ENCODE data around the gene GPRIN3. TPM values are rescaled to one million over a fixed set of nuclear protein-coding genes. Genes with fewer than 3 reads are reported as not detected.
"Not testable (repeated sequence)": the region's sequence is repeated elsewhere in the genome, so short reads cannot be mapped to it uniquely, and the experiment has no call there.

The GPRIN3 gene
- polyA plus RNA-seq, 4 donors = 3.6 to 8.9 (median 6.5) TPM

DNA sequence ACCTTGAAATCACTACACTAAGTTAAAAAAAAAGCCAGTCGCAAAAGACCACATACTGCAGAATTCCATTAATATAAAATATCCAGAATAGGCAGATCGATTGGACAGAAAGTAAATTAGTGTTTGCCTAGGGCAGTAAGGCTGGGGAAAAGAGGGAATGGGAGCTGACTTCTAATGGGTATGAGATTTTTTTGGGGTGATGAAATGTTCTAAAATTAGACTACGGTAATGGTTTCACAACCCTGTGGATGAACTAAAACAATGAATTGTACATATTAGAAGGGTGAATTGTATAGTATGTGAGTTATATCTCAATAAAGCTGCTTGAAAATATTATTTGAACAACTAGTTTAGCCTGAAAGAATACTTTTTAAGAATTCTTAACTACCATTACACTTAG is 6.7 kb upstream of the GPRIN3 start:
- no peak for DNase-seq (ENCODE audit: low read depth in 4 of 4, low spot score in 3 of 4)

DNA sequence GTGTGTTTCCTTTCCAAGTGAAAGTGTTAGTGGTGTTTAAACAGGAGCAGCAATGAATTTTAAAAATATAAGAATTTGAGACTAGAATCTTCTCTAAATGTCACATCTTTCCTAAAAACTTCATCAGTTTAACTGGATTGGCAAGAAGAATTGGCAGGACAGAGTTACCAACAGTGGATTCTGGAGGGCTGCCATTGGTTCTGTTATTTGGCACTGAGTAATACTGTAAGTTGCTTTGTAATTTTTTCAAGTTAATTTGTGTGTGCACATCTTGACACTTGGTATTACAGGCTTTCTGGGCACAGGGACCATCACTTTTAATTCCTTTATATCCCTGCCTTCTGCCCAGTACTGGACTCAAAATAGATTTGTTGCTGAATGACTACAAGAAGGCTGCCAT is 4.5 kb upstream of the GPRIN3 start:
- no peak for DNase-seq (ENCODE audit: low read depth in 4 of 4, low spot score in 3 of 4)

DNA sequence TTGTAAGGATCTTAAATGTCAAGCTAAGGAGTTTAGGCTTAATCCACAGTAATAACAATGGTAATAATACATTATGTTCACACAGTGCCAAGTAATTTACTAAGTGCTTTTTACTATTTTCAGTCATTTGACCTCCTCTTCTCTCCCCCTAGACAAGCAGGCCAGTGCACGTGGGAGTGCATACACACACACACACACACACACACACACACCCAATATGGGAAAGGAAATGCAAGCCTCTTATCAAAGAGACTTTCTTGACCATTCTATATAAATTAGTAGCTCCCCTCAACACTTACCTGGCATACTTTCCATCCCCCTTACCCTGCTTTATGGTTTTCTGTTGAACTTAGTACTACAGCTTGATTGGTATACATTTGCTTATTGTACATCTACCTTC is 3.8 kb upstream of the GPRIN3 start:
- DNase-seq (ENCODE audit: low read depth in 4 of 4, low spot score in 3 of 4) = no peak

DNA sequence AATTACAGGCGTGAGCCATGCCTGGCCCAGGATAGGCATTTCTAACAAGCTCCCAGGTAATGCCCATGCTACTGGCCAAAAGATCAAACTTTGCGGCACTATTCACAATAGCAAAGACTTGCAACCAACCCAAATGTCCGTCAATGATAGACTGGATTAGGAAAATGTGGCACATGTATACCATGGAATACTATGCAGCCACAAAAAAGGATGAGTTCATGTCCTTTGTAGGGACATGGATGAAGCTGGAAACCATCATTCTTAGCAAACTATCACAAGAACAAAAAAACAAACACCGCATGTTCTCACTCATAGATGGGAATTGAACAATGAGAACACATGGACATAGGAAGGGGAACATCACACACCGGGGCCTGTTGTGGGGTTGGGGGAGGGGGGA is 1.6 kb upstream of the GPRIN3 start:
- DNase-seq (ENCODE audit: low read depth in 4 of 4, low spot score in 3 of 4) = not testable (repeated sequence)

DNA sequence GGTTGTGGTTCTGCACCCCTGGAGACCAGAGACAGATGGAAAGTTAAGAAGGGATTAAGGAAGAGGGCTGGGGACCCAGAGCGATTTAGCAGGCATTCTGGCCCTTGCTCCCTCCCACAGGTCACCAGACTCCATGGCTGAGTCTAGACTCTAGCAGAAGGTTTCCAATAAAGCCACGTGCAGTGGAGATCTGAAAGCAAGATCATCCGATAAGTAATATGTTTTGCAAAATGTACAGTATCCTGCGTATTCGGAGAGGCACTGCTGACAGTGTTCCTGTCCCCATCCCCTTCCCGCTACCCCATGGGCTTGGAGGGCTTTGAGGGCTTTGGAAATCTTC is 531 bp upstream of the GPRIN3 start:
- DNase-seq (ENCODE audit: low read depth in 4 of 4, low spot score in 3 of 4) = no peak

DNA sequence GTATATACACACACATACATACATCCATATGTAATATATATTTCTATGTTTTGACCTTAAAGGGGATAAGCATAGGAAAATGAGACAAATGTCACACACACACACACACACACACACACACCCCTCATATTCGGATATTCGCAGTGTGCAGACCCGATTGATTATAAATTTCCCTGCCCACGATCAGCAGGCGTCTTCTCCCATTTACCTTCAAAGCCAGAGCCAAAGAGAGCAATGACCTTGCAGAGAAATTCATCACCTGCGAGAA is 488 bp downstream of the GPRIN3 start:
- DNase-seq (ENCODE audit: low read depth in 4 of 4, low spot score in 3 of 4) = no peak

DNA sequence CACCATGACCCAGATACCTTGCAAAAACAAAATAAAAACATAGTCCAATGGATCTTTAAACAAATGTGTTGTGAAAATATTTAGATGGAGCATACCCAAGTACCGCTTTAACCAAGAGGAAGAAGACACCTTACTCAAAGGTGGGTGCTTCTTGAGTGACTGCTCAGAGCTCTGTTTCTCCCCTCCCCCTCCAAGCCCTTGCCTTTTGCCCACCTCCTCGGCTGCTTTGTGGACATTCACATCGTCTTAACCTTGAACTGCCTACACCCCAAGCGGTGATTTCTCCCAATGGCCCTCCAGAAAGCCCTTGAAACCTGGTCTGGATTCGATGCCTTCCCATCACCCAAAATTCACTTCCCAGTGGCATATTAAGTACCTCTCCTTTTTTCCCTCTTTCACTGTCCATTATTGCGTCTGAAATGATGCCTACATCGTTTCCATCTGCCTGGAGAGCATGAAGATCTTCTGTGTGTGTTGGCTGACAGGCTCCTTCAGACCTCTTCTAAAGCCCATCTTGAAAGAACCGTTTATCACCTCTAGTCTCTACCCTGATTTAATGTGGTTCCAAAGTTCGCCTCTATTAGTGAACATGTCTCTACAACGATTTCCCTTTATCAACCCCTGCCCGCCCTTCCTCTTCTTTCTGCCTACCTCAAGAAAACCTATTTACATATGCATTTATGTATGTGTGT is 968 bp downstream of the GPRIN3 start:
- DNase-seq (ENCODE audit: low read depth in 4 of 4, low spot score in 3 of 4) = no peak

DNA sequence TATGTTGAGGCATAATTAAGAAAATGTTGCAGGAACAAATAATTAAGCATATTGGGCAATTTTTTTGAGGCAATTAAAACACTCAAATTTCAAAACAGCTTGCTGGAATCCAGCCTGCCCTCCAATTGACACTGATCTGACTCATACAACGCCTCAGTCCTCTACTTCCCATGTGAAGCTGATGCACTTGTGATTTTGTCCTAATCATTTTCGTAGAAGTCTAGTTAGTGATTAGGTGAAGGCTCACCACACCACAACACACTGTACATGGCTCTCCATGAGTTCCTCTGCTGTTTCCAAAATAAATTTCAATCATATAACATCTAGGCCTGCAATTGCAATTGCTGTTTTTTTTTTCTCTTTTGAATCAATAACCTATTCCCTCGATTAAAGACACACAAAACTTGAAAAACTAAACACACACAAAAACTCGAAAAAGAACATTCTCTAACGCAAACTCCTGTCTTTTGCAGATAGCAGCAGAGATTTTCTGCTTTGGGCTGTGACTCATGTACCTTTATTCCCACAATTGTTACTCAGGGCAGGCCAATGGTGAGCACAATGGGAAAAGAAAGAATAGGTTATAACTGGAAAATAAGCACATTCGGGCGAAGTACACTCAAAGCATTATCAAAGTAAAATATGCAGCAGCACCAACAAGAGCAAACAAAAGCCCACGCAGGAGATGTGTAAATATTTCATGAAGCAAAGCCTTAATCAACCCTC is 1.7 kb downstream of the GPRIN3 start:
- no peak for DNase-seq (ENCODE audit: low read depth in 4 of 4, low spot score in 3 of 4)

DNA sequence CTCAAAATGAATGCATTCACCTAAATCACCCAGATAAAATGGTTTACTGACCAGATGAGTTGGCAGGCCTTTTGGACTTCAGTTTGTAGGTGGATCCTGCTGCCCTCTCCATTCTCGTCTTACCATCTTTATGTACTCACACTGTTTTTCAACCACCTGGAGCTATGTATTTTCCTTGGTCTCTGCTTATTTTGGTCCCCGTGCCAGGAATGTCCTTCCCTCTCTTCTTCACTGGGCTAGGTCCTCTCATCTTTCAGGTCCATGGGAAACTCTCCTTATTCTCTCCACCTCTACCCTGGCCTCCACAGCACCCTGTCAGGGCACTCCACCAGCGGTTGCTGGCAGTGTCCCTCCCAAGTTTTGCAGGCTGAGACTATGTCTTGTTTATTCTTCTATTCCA is 2.6 kb downstream of the GPRIN3 start:
- no peak for DNase-seq (ENCODE audit: low read depth in 4 of 4, low spot score in 3 of 4)

DNA sequence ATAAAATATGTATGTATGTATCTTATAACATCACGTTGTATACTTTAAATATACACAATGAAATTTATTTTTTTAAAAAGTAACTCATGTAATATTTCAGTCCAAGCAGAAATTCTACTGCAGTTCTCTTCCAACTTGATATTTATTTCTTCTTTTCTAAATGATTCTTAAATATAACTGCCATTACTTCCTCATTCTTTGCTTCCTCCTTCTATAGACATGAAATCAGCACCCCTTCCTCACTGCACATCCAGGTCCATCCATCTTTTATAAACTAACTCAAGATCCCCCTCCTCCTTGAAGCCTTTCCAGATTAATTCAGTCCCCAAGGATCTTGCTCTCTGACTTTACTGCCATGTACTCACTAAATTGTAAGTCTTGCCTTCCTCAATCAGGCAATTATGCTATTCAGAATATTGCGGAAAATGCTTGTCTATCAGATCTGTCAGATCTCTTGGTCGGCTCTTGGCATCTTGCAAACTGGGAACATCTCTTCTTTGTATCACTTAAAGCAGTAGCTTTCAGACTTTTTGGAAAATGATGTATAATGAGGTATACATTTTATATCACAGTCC is 3.7 kb downstream of the GPRIN3 start:
- DNase-seq (ENCODE audit: low read depth in 4 of 4, low spot score in 3 of 4) = no peak

DNA sequence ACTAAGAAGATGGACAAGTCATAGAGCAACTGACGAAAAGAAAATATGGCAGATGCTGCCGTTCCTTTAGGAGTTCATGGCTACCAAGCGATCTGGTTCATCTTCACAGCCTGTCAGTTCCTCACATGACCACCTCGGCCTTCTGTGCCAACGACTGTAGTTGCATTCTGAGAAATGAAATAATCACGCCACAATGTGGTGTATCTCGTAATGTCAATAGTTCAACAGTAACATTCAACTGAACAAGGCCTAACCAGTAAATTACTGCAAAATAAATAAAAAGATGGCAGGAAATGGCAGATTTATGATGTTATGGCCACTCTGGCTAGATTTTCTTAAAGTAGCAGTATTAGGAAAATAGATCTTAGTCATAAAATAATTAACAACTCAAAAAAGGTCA is 4.4 kb downstream of the GPRIN3 start:
- no peak for DNase-seq (ENCODE audit: low read depth in 4 of 4, low spot score in 3 of 4)

DNA sequence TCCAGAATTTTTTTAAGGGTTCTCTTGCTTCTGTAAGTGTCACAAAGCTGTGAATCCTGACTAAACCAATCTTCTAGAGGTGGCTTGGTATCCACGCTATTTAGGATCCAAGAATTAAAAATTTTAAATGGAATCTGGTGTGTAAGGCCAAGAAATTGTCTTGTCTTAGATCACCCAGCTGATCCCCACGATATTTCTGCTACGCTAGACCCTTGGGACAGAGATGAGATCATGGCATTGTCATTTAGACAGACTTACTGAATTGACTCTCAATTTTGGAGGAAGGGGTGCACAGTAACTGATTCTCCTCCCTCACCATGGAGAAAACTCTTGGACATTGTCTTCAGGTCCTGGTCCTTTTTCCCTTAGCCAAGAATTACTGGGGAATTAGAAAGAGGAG is 5.7 kb downstream of the GPRIN3 start:
- no peak for DNase-seq (ENCODE audit: low read depth in 4 of 4, low spot score in 3 of 4)

DNA sequence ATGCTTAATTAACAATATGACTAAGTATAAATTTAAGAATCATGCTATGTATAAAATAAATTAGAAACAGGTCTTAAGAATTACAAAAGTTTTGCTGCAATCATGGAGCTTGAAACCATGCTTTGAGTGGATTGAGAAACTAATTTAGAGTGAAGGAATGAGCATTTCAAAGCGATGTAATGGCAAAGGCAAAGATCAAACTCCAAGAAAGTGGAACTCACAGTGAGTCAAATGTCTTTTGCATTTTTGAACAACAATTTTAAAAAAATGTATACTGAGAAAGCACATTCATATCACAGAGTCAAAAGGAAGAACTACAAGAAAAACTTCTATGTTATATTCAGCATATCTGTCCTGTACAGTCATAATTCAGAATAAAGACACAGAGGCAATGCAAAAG is 6.6 kb downstream of the GPRIN3 start:
- DNase-seq (ENCODE audit: low read depth in 4 of 4, low spot score in 3 of 4) = no peak

DNA sequence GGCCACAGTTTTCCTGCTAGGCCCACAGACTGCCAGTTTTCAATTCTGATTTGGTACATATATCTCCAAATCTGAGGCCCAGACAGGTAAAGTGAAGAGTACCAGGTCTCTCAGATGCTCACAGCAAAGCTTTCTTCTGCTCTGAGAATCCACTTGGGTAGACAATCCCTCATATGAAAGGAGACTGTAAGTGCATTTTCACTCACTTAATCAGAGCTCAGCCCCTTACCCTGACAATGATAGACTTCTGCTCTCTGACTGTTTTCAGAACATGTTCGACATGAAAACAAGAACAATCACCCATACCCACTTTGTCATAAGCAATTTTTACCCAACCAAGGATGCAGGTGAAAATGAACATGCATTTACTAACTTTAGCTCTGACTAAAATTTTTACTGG is 7.1 kb downstream of the GPRIN3 start:
- DNase-seq (ENCODE audit: low read depth in 4 of 4, low spot score in 3 of 4) = no peak

DNA sequence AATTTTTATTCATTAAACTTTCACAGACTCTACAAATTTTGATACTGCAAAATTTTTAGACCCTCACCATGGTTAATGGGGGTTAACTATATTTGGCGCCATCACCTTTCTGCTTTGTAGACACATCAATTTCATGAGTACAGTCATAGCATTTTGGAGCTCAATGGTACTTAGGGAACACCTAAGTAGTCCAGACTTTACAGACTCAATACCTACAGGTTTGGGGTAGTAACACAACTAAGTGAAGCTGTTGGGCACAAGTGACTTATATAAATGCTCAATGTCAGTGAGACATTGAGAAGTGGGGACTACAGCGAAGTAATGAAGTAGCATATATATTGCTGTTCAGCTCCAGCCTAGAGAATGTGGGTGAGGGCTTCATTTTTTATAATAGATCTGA is 7.5 kb downstream of the GPRIN3 start:
- DNase-seq (ENCODE audit: low read depth in 4 of 4, low spot score in 3 of 4) = no peak

DNA sequence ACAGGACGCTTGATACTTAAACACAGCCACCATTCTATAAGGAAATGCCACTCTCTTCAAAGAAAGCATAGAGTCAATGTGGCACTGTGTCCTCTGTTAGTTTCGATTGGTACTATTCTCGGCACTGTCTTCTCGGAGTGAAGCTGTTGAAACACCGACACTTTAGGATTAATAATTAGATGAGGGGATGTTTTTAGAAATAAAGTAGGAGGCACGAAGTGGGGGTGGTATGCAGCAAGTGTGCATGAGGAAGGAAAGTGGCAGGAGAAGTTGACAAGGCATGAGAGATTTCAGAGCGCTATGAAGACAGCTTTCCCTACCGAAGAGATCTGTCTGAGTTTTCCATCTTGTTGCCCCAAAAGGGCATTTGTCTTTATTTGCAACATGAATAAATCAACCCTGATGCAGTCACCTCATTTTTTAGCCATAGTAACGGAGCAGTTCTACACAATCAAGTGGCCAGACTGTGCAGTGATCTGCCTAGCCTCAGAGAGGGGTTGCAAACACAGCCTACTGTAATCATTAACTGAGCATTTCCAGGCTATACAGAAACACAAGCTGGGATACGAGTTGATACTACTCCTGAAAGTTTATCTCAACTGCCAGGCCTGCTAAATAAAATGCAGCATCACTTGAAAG is 8.3 kb downstream of the GPRIN3 start:
- DNase-seq (ENCODE audit: low read depth in 4 of 4, low spot score in 3 of 4) = no peak

DNA sequence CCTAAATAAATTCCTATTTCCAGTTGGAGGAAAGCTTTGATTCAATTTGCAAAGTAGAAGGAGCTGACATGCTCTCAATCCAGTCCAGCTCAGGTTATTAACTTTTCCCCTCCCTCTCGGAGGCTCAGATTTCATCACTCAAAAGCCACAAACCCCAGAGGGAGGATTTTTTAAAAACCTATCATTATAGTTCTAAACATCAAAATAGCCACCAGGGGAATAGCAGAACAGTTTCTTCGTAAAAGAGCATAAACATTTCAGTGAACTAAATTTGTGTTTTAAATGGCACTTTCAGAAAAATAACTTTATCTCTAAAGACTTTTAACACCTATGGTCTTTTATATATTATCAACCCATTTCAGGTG is 8.8 kb downstream of the GPRIN3 start:
- DNase-seq (ENCODE audit: low read depth in 4 of 4, low spot score in 3 of 4) = no peak

DNA sequence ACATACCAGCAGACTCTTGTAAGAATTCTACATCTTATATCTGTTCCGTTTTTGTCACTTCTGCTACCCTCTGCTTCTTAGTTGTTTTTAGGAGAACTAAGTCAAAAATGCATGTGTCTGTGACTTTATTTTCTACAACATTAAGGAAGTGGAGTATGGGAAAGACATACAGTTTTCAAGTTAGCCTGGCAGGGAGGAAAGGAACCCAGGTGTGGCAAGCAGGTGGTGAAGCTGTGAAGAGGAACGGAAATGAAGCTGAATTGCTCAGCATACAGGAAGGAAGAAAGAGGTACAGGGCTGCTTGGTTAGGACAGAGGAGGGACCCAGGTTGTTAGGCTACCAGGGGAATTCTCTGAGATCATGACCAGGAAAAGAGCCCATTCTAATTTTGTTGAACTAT is 9.4 kb downstream of the GPRIN3 start:
- no peak for DNase-seq (ENCODE audit: low read depth in 4 of 4, low spot score in 3 of 4)

DNA sequence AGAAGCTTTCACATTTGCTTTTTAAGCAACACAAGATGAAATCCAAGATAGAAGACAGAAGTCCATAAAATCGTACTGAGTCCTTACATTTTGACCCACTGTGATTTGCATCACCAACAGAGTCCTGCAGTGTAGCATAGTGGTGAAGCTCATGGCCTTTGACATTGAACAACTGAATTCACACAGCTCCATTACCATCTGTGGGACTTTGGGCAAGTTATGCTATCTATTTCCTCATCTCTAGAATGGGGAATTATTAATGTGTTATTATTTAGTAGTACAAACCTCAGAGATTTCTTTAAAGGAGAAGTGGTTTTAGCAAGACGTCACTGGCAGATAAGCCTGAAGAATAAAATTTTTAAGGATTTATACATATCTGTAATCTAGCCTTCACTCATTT is 10.7 kb downstream of the GPRIN3 start:
- no peak for DNase-seq (ENCODE audit: low read depth in 4 of 4, low spot score in 3 of 4)

DNA sequence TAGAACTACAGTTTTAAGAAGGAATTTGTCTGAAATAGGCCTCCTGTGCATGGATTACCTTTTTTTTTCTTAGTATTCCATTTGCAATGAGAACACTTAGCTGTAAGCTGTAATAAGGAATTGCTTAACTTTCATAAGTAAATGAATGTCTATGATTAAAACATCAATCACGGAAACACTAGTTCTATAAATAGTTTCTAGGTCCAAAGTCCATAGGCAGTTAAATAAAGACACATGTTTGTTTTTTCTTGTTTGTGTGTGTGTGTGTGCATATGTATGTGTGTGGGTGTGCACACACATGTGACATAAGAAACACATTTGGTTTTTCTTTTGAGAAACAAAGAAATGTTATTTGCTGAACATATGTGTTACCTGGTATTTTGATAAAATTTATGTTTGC is 11.2 kb downstream of the GPRIN3 start:
- DNase-seq (ENCODE audit: low read depth in 4 of 4, low spot score in 3 of 4) = no peak

DNA sequence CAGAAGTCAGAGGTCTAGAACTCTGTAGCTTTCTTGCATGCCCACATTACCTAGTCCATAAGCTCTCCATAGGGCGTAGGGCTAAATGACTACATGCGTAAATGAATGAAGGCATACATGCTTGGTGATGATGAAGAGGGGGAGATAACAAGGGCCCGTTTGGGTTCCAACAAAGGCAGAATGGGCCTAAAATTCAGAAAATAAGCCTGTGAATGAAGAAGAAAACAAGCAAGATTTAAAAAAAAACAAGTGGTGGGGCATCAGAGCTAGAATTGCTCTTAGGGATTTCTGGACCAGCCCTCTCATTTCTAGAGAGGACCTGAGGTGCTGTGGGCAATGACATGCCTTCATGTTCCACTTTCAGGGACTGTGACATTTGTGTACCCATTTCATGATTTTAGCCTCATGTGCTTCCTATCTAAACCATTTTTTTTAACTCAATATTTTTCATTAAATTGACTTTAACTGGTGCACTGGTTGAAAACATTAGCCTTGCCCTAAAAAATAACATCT is 12.1 kb downstream of the GPRIN3 start:
- DNase-seq (ENCODE audit: low read depth in 4 of 4, low spot score in 3 of 4) = no peak

Data from left renal pelvis (tissue), 4 donors.